HG02759 (cell line): Measurements from ENCODE around the gene POLN.

ENCODE experiments used
- ATAC-seq: cut with Tn5 transposase; IDR thresholded peaks from one replicate; pipeline ENCODE4 v1.9.1; 2021; ENCODE audit warnings: mild to moderate bottlenecking, moderate library complexity; ENCODE audit not compliant: unreplicated experiment

POLN gene

DNA sequence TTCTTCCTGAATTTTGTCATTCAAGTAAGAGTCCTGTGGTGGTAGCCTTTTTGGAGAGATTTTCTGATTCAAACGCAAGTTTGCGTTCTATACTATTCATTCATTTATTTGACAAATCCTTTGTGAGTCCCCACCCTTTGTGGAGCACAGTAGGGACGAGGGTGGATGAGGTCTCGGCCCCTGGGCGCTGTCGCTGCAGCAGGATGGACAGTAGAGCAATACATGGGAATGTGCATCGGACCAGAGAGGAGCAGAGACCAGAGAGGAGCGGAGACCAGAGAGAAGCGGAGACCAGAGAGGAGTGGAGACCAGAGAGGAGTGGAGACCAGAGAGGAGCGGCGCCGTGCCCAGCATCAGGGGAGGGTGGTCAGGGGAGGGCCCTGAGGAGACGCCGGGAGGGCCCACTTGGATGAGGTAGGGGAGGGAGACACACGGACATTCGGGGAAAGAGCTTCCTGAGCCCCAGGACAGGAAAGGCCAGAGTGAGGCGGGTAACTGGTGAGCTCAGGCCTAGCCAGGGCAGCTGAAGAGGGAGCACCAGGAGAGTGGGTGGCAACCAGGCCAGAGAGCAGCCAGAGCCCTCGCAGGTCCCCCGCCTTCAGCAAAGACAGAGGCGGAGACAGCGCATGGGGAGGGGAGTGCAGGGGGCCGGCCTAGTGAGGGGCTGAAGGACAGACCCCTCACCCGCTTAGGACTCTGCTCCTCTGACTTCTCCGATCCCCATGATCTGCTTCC, 115.4 kb downstream of the POLN start:
- ATAC-seq, result no peak

DNA sequence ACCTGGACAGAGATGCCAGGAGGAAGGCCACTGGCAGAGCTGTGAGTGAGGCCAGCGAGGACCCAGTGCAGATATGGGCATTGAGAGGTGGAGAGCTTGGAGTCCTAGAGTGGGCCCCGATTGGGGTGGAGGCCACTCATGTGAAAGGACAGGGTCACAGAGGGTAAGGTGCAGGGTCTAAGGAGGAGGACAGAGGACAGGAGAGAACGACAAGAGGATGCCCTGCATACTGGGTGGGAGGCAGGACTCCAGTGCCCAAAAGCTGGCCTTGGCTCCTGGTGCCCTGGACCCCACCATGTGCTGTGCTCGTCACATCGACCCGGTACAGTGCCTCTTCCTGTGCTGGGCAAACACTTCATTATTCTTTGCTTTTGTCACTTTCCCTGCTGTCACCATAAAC, 116.1 kb downstream of the POLN start:
- no peak for ATAC-seq

DNA sequence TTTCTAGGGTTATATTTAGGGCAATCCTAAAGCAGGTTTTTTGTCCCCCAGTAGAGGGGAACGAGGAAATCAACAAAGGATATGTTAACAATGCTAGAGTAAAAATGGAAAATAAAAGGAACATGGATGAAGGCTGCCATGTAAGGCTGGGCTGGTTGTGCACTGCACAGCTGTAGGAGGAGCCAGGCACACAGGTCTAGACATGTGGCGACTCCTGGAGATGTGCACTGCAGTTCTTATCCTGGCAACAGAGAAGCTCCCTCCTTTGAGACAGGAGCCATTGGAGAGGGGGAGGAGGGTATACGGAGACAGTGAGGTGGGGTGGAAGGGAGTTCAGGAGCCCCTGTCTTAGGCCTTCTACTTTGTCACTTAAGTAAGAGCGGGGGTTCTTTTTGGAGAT, 116.9 kb downstream of the POLN start:
- no peak for ATAC-seq

DNA sequence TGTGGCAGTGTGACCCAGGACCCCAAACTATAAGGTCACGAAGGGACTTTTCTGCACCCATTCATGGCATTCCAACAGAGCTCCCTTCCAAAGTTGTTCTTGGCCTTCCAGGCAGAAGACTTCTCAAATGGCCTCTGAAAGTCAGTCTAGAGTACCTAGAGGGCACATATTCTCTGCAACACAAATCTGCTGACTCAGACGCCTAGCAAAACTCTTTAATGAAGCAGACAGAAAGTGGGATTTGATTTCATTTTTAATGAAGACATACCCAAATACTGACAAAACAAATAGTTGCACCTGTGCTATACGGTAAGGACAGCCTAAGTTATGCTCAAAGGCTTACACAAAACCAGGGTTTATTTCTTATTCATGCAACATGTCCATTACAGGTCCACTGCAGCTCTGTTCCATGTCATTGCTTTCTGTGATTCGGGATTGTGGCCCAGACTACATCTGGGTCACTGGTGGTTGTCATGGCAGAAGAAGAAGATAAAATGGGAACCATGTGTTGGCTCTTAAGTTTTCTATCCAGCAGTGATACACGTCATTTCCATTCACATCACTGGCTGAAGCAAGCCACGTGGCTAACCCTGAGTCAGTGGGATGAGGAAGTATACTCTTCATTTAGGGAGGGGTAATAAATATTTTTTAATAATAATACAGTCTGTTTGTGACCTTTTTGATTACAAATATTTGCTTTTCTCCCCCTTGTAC, 125.1 kb downstream of the POLN start:
- no peak for ATAC-seq

DNA sequence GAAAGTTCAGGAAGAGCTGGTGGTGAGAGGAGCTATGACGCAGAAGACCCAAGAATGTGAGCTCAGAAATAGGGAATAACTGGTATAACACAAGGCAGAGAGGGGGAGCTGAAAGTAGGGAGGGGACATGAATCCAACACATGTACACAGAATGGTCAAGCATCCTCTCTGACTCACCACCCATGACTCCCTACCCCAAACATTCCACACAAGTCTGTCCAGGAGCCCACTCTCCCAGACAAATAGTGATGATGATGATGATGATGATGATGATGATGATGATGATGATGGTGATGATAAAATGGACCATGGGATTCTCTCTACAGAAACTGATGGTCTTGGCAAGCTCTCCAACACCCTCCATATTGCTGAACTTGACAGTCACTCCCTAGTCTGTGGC, 136.4 kb downstream of the POLN start:
- no peak for ATAC-seq

DNA sequence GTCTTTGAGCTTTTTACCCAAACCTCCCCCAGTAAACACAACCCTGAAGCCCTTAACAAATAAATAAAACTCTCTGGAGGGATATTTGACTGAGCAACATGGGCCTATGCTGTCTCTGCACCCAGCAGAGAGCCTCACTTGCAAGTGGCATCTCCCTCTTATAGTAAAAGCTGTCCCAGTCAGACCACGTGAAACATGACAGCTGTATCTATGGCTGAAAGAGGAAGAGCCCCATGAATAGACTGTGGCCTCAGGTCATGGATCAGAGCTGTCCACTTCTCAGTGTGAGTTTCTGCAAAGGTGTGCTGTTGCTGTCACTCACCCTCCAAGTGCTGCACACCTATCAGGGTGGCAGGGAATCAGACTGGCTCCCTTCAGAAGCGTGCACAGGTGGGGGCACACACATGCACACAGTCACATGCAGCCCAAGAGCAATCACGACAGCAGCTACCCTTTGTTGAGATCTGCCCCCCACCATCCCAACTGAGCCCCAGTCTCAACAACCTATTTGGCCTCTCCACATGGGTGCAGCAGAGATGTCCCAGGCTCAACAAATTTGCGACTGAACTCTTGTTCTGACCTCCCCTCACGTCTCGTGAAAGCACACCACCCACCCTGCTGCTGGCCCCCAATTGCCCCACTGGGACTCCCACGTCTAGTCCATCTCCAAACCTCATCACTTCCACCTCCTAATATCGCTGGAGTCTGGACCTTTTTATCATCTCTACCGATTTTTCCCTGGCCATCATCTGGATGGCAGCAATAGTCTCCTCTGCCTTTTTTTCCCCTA, 137.2 kb downstream of the POLN start:
- no peak for ATAC-seq

- ATAC-seq, result no peak
Observed at GRCh38 chr4:2103843-2104547, 137.9 kb downstream of the POLN start.

DNA sequence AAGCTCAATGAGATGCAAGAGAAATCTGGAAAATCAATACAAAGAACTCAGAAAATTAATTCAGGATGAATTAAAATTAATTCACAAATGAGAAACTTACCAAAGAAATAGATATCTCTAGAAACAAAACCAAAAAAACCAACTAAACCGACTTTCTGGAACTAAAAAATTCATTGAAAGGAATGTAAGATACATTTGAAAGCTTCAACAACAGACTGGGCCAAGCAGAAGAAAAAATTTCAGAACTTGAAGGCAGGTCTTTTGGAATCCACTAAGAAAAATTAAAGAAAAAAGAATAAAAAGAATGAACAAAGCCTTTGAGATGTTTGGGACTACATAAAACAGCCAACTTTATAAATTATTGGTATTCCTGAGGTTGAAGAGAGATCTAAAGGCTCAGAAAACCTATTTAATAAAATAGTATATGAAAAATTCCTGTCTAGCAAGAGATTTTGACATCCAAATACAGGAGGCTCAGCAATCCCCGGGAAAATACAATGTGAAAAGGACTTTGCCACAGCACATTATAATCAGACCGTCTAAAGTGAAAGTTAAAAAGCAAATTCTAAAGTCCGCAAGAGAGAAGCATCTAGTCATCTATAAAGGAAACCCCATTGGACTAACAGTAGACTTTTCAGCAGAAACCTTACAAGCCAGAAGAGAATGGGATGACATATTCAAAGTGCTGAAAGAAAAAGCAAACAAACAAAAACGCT, 138.6 kb downstream of the POLN start:
- no peak for ATAC-seq

DNA sequence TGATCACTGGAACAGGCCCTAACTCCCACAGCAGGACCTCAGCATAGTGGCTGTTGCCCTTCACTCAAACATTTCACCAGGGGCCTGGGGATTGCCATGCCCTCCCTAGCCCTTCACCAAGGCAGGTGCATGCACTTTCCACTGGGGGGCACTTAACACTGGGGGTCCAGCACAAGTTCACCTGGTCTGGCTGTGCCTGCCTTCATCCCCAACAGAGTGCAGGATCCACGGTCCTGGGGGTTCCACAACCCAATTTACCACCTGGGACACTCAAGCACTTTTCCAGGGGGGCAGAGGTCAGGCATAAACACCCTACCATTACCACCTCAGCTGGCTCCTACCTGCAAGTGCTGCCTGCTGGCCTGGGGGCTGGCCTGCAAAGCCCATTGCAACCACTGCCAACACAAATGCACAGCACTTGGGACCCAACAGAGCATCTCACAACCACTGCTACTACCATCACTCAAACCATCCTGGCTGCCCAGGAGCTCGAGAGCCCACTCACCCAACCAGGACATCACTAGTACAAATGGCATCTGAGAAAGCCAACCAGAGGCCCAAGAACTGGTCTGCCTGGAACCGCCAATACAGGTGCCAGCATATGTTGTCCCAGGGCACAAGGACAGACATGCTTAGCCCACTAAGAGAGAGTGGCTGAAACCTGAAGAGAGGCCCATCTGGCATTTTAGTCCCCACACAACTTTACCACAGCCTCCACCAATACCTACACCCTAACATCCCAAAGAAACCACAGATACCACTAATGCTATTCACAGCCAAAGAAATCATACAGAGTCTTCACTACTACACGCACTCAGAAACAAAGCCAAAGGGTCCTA, 139.7 kb downstream of the POLN start:
- no peak for ATAC-seq

DNA sequence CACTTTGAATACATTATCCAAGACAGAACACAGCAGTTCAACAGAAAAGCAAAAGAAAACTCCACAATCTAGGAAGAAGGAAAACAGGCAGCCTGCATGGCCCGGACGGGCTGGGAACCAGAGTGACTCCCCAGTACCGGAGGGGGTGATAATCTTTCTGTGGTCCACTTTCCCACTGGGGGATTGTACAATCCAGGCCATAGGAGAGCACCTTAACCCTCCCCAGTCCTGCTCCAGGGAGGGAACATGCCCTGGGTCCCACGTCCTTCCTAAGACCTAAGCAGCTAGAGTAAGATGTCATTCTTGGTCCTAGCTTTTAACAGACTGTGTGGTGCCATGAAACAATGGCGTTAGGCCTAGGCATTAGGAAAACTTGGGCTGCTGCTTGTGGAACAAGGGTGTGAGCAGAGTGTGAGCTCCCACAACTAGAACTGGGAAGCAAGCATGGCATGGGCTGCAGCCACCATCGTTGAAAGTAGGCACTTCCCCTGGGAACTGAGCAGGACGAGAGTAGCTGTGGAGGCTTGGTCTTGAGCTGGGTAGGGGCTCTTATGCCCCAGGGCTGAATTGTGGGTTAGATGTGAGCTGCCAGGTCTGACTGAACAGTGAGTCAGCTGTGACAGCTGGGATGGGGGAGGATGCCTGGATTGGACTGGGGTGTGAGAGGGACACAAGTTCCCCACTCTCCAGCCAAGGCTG, 140.4 kb downstream of the POLN start:
- no peak for ATAC-seq

DNA sequence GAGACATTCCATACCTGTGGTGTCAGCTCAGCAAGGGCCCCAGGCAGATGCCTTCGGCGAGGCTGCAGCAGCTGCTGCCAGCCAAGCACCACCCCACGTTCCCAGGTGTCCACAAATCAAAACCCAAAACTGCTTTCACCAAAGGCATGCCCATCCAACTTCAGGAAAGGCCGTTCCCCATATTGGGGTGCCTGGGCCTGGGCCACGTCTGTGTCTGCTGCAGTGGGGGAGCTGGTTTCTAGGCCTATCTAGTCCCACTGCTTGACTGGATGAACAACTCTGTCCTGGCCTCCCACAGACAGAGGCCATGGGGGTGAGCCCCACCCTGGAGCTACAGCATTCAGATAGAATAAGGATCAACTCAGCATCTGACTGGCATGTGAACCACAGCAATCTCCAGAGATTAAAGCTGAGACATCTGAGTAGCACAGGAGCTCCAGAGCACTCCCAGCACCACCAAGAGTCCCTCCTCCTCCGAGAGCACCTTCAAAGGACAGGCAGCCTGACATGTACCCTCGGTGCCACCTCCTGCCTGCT, 145.8 kb downstream of the POLN start:
- ATAC-seq, result no peak

DNA sequence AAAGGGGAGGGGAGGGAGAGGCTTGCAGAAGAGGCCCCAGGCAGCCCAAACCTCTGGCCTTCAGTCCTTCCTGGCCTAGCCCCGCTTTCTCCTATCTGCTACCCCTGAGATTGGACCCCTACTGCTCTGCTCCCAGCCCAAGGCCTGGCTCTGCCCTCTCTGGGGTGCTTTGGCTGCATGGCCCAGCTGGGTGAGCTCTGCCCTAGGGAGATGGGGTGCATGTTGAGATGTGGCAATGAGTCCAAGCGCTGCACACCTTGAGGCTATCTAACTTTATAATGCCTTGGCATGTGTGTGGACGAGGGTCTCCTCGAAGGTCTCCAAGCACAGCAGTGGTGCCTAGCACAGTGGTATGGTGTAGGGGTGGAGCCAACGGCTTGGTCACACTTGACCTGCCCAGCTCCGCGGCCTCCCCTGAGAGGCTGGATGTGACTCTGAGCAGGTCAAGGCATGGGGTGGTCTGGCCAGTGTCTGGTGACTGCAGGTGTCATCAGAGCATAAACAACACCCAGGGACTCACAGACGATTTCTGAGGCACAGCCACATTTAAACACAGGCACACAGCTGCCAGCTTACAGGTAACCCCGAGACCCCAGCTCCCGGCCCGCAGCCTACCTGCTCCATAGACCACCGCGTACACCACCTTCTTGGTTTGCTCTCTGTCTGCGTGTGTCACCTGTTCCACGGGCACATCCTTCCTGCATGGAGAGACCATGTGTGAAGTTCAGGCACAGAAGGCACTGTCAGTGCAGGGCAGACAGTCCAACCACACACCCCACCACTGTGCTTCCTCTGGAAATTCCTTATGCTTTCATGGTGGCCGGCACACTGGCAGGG, 146.5 kb downstream of the POLN start:
- no peak for ATAC-seq

DNA sequence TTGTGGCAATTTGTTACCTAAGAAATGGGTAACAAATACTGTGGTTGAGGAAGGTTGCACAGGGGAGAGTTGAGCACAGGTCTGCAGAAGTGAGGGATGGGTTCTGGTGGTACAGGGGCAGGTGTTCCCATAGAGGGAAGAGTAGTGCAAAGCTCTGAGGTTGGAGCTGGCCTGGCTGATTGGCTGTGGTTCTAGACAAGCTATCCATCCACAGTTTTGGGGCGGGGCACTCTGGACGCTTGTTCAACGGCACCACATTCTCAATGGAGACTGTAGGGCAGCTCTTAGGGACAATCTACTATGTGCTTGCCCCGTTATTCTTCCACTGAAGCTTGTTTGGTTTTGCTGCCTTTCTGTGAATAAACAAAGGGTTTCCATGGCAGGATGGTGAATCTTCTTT, 147.4 kb downstream of the POLN start:
- no peak for ATAC-seq

GRCh38 chr4:2093265-2093664, 148.7 kb downstream of the POLN start:
- no peak for ATAC-seq

GRCh38 chr4:2092669-2093053, 149.3 kb downstream of the POLN start:
- no peak for ATAC-seq

GRCh38 chr4:2091990-2092668, 149.8 kb downstream of the POLN start:
- ATAC-seq, result no peak

DNA sequence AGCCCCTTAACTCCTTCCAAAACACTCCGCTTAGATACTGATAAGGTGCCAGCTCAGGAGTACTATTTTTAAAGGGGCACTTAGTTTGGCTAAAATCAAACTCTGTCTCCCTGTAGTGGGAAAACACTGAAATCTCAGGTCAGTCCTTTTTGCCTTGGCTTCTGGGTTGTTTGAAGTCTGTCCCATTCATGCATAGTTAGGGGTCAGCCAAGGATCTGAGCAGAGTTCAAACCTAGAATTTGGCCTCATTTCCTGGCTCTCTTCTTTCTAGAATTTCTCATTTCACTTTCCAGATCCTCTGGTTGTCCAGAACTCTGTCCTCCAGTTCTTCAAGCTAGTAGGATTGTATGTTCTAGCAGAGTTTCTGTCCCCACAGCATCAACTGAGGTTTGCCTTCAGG, 151.3 kb downstream of the POLN start:
- ATAC-seq, result no peak
